22Rv1 (cell line): ENCODE results near the gene MYH10.

ENCODE experiments used
- ZFX ChIP-seq: fragments of 450-650 bp; IDR thresholded peaks from 2 replicates; pipeline ENCODE4 v1.6.1; 2017; ENCODE audit warnings: antibody characterized with exemption, borderline replicate concordance
- TF ChIP-seq, protein P1 (sequence below): fragments of 450-650 bp; IDR thresholded peaks from 2 replicates; pipeline ENCODE4 v1.5.1; 2017; ENCODE audit warnings: mild to moderate bottlenecking

- TF ChIP-seq, protein P1, sequence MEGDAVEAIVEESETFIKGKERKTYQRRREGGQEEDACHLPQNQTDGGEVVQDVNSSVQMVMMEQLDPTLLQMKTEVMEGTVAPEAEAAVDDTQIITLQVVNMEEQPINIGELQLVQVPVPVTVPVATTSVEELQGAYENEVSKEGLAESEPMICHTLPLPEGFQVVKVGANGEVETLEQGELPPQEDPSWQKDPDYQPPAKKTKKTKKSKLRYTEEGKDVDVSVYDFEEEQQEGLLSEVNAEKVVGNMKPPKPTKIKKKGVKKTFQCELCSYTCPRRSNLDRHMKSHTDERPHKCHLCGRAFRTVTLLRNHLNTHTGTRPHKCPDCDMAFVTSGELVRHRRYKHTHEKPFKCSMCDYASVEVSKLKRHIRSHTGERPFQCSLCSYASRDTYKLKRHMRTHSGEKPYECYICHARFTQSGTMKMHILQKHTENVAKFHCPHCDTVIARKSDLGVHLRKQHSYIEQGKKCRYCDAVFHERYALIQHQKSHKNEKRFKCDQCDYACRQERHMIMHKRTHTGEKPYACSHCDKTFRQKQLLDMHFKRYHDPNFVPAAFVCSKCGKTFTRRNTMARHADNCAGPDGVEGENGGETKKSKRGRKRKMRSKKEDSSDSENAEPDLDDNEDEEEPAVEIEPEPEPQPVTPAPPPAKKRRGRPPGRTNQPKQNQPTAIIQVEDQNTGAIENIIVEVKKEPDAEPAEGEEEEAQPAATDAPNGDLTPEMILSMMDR: no peak
- no peak for TF ChIP-seq ZFX
Measured at GRCh38 chr17:8610558-8610957, 20.0 kb downstream of the MYH10 start.
